Hair follicular keratinocyte (primary cell): ENCODE measurements around the gene PCDHGC5. TPM values are rescaled to one million over a fixed set of nuclear protein-coding genes. Genes with fewer than 3 reads are reported as not detected.

ENCODE experiments used
- total RNA-seq: library from RNA; depleted of rRNA; stranded (reverse); fragments of >200 nt; gene quantifications from 2 replicates; pipeline ENCODE4 v1.2.3, GENCODE V29; 2015

The PCDHGC5 gene
- total RNA-seq, result 1.2 and 5.0 TPM in 2 replicates

GRCh38 chr5:141488591-141489561, at the start of gene PCDHGC5:
PCDHGC5 (plus strand) TSS chr5:141489081; CDS start chr5:141489241, 160 bp downstream.

GRCh38 chr5:141475625-141476131, 13.2 kb upstream of the PCDHGC5 start, which contains the start of gene PCDHGC3:
PCDHGC3 (plus strand) TSS chr5:141475966; CDS start chr5:141476117, 151 bp downstream.

GRCh38 chr5:141484641-141485311, 4.1 kb upstream of the PCDHGC5 start, which contains the start of gene PCDHGC4:
PCDHGC4 (plus strand) TSS chr5:141485030; CDS start chr5:141485174, 144 bp downstream.

Other genes starting within 250 kb of the PCDHGC5 start
- gene PCDHB15, start 243.7 kb upstream of the PCDHGC5 start, total RNA-seq, result 0.04 and 0.08 TPM in 2 replicates
- not detected in 2 replicates for gene SLC25A2, start 185.0 kb upstream of the PCDHGC5 start, total RNA-seq
- 28.9 and 35.5 TPM in 2 replicates for gene TAF7, start 168.3 kb upstream of the PCDHGC5 start, total RNA-seq
- gene PCDHGA1, start 158.6 kb upstream of the PCDHGC5 start, total RNA-seq, result not detected in 2 replicates
- 0.04 and 0.55 TPM in 2 replicates for gene PCDHGA2, start 150.3 kb upstream of the PCDHGC5 start, total RNA-seq
- gene PCDHGA3, start 145.3 kb upstream of the PCDHGC5 start, total RNA-seq, result 0.04 and 0.08 TPM in 2 replicates
- gene PCDHGB1, start 139.0 kb upstream of the PCDHGC5 start, total RNA-seq, result 0.23 and 0.38 TPM in 2 replicates
- gene PCDHGA4, start 134.1 kb upstream of the PCDHGC5 start, total RNA-seq, result 0.08 and 0.15 TPM in 2 replicates
- 0.08 and 0.23 TPM in 2 replicates for gene PCDHGB2, start 129.1 kb upstream of the PCDHGC5 start, total RNA-seq
- gene PCDHGA5, start 124.9 kb upstream of the PCDHGC5 start, total RNA-seq, result under 0.01 TPM in 1 of 2 replicates, not detected in the other
- gene PCDHGB3, start 118.8 kb upstream of the PCDHGC5 start, total RNA-seq, result 0.31 and 0.46 TPM in 2 replicates
- 0.15 and 0.16 TPM in 2 replicates for gene PCDHGA6, start 115.2 kb upstream of the PCDHGC5 start, total RNA-seq
- 0.11 and 0.86 TPM in 2 replicates for gene PCDHGA7, start 106.3 kb upstream of the PCDHGC5 start, total RNA-seq
- gene PCDHGB4, start 101.4 kb upstream of the PCDHGC5 start, total RNA-seq, result 1.5 and 3.7 TPM in 2 replicates
- gene PCDHGA8, start 96.4 kb upstream of the PCDHGC5 start, total RNA-seq, result 0.08 and 0.39 TPM in 2 replicates
- gene PCDHGB5, start 91.1 kb upstream of the PCDHGC5 start, total RNA-seq, result 3.3 and 5.9 TPM in 2 replicates
- 0.53 and 0.70 TPM in 2 replicates for gene PCDHGA9, start 86.3 kb upstream of the PCDHGC5 start, total RNA-seq
- 0.61 and 0.70 TPM in 2 replicates for gene PCDHGB6, start 81.1 kb upstream of the PCDHGC5 start, total RNA-seq
- 1.3 and 1.6 TPM in 2 replicates for gene PCDHGA10, start 76.1 kb upstream of the PCDHGC5 start, total RNA-seq
- 1.3 and 2.3 TPM in 2 replicates for gene PCDHGB7, start 71.4 kb upstream of the PCDHGC5 start, total RNA-seq
- 0.84 and 0.94 TPM in 2 replicates for gene PCDHGA11, start 68.0 kb upstream of the PCDHGC5 start, total RNA-seq
- 1.6 and 4.0 TPM in 2 replicates for gene PCDHGA12, start 58.6 kb upstream of the PCDHGC5 start, total RNA-seq
- gene PCDHGC3, start 13.1 kb upstream of the PCDHGC5 start, total RNA-seq, result 21.8 and 60.9 TPM in 2 replicates
- 0.19 and 0.31 TPM in 2 replicates for gene PCDHGC4, start 4.1 kb upstream of the PCDHGC5 start, total RNA-seq
- gene DIAPH1, start 129.9 kb downstream of the PCDHGC5 start, total RNA-seq, result 99.0 and 100 TPM in 2 replicates
- 51.6 and 61.5 TPM in 2 replicates for gene HDAC3, start 147.8 kb downstream of the PCDHGC5 start, total RNA-seq
- 5.6 and 15.1 TPM in 2 replicates for gene RELL2, start 147.9 kb downstream of the PCDHGC5 start, total RNA-seq
- 9.1 and 20.4 TPM in 2 replicates for gene FCHSD1, start 162.3 kb downstream of the PCDHGC5 start, total RNA-seq
- 2.6 and 4.4 TPM in 2 replicates for gene ARAP3, start 193.1 kb downstream of the PCDHGC5 start, total RNA-seq